T-helper 9 cell (primary cell): ENCODE measurements around the gene ZDHHC14.

Experiments used
- DNase-seq: peaks from one replicate; pipeline ENCODE4 v3.0.0-alpha.2; 2020

ZDHHC14 gene

DNA sequence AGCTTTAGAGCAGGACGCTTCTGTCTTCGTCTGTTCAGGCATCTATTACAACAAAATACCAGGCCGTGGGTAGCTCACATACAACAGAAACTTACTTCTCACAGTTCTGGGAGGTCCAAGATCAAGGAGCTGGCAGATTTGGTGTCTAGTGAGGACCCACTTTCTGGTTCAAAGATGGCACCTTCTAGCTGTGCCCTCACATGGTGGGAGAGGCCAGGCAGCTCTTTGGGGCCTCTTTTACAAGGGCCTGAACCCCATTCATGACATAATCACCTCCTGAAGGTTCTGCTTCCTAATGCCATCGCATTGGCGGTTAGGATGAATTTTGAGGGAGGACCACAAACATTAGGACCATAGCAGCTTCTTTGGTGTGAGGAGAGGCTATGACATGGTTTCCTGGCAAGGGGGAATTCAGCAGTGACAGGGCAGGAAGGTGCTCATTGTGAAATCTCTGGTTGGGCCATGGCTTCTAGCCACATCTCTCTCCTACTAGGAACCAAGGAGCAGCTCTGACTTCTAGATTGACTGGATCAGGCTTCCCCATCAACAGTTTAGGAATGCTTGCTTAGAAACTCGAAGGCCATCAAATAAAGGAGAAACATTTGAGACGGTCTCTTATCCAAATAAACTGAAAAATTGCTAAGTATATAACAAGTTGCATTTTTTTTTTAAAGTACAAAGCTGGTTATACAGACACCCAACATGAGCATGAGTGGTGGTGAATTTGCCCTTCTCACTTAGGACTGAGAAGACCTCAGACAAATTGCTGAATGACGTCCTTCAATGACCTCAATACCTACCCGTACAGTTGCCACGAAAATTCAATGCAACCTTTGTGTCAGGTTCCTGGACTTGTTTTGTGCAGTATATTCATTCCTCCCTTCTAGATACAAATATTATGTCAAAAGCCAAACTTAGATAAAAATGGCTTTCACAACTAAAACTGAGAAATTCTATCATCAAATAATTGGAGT is 140.7 kb downstream of the ZDHHC14 start:
- DNase-seq = no peak

DNA sequence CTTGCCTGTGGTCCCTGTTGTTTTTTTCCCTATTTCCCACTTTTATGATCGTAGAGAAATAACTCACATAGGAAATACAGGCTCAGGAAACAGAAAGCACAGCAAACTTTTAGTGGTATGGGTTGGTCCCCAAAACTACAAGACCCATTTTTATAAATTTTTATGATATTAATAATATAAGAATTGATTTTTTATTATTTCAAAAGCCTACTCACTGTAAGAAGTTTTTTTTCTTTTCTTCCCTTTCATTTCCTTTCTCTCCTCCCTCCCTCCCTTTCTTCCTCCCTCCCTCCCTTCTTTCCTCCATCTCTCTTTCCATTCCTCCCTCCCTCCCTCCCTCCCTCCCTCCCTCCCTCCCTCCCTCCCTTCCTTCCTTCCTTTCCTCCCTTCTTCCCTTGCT is 141.5 kb downstream of the ZDHHC14 start:
- DNase-seq = no peak

DNA sequence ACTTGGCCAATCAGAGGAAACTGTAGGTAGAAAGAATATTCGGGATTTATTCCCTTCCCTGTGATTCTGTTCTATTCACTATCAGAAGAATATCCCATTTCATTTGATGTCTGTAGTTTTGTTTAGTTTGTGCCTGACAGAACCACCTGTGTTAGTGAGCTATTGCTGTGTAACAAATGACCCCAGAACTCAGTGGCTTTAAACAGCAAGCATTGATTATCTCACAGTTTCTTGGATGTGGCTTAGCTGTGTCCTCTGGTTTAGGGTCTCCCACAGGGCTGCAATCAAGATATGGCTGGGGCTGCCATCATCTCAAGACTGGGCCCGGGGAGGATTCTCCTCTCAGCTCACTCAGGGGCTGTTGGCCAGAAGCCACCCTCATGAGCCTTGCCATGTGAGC is 143.7 kb downstream of the ZDHHC14 start:
- DNase-seq = no peak

DNA sequence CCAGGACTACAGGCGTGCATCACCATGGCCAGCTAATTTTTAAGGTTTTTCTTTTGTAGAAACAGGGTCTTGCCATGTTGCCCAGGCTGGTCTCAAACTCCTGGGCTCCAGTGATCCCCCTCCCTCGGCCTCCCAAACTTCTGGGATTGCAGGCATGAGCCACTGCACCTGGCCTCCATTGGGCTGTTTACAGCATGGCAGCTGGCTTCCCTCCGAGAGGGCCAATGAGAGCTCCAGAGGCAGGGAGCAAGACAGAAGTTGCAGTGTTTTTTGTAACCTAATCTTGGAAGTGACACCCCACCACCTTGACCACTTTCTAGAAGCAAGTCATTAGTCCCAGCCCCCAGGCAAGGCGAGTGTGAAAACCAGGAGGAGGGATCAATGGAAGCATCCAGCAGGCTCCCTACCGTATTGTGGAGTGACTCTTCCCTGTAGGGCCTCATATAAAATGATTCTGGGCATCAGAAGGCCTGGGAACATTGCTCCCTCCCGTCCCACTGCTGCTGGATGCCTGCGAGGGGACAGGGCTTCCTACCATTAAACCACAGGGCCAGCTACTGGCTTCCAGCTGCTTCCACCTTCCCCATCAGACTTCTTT is 144.4 kb downstream of the ZDHHC14 start:
- DNase-seq = no peak

DNA sequence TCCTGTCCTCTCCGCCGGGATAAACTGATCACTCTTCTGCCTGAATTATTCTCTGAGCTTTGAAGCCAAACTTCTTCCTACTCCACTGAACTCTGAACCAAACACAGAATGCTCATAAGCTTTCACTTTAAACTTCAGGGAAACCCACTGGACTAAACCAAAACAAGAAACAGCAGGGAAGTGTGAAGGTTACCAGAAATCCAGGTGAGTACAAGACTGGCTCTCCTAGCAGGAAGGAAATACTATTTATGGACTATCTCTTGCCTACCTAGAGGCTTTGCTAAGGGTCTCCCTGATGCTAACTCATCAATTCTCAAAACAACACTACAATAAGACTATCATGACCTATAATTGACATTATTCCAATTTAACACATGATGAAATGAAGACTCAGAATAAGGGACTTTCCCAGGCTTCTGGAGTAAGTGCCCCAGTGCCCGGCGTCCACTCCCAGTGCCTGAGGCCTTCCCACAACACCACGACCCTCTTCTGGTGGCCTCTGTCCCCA is 145.0 kb downstream of the ZDHHC14 start:
- no peak for DNase-seq

DNA sequence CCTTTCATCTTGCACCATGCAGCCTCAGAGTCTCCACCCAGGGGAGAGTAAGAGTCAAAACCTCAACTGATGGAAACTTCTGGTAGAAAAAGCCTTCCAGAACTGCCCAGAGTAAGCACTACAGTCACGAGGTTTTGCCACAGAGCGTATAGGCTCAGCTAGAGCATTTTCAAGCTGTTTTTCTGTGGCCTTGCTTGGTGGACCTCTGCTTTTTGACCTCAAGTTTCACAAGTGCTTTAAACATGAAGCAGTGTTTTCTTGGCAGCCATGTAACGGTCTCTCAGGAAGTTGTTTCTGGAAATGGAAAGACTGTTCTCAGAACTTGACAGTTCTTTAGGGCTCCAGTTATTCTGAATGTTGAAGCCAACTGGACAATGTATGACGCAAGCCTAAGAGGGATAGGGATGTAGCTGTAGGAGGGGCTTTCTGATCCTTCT is 146.5 kb downstream of the ZDHHC14 start:
- no peak for DNase-seq

DNA sequence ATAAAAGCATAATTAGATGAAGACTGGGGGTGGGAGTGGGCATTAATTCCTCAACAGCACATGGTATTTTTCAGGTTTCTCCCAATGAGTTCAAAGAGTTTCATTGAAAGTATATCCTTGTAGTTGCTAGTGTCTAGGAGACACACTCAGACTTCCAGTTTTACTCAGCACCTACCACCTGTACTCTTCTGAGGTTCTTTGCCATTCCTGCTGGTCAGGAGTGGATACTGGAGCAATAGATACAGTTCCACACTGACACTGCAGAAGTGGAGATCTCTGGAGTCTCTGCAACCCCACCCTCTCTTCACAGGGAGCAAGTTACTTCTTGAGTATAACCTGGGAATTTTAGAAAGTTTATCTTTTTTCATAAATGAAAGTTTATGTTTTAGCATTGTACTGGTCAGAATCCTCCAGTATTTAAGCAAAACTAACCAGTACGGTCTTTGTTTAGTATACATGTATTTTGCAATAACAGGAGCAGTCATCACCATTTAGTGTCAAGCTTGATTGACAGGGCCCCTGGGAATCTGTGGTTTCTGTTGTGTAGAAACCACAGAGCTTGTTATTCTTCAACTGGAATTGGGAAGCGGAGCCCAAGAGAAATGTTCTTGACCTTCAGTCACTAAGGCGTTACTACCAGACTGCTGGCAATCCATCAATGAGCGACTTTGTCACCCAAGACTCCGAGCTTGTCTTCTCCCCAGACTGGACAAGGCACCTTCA is 148.1 kb downstream of the ZDHHC14 start:
- DNase-seq = no peak

DNA sequence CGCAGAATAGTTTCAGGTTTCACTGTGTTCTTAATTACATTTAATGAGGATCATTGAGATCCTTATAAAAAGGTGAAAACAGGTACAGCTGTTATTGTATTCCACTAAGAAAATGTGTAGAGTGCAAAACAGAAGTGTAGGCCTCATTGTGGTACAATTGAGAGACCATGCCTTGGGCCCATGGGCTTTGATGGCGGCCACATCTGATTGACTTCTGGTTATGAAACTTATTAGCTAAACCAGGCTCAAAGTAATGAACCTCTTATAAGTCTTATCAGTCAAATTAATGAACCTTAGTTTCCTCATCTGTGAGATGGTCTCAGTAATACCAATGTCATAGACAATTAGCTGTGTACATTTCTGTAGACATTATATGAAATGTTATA is 148.7 kb downstream of the ZDHHC14 start:
- DNase-seq = no peak

DNA sequence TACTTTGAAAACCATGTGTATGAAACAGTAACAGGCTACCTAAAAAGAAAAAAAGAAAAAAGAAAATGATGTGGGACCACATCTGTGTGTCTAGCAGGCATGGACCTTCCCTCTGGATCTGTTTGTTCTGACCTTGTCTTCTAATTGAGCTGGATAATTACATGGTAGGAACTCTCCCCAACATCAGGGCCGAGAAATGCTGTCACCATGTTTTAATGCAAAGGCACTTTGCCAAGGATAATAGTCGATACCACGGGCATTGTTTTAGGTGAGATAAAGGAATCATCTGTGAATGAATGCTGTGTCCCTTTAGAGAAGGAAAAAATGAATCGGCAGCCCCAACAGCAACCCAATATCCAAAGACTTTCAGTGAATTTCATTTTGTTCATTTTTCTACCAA is 149.1 kb downstream of the ZDHHC14 start:
- no peak for DNase-seq

DNA sequence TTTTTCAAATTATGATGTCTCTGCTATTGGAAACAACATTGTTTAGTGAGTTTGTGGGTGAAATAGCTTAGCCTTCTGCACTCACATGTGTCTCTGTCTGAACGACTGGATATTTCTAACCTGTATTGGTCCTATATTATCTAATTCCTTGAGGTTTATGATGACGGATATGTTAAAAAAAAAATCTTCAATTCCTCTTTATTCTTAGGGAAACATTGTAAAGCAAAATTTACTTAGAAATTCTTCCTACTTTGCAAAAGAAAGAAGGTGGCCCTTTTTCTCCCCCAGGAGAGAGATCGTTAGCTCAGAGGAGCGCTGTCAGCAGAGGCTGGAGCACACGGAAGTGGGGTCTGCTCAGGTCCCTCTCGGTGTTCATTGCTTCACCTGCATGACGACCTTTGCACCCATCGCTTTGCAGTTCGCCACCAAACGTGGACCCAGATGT is 149.8 kb downstream of the ZDHHC14 start:
- no peak for DNase-seq

DNA sequence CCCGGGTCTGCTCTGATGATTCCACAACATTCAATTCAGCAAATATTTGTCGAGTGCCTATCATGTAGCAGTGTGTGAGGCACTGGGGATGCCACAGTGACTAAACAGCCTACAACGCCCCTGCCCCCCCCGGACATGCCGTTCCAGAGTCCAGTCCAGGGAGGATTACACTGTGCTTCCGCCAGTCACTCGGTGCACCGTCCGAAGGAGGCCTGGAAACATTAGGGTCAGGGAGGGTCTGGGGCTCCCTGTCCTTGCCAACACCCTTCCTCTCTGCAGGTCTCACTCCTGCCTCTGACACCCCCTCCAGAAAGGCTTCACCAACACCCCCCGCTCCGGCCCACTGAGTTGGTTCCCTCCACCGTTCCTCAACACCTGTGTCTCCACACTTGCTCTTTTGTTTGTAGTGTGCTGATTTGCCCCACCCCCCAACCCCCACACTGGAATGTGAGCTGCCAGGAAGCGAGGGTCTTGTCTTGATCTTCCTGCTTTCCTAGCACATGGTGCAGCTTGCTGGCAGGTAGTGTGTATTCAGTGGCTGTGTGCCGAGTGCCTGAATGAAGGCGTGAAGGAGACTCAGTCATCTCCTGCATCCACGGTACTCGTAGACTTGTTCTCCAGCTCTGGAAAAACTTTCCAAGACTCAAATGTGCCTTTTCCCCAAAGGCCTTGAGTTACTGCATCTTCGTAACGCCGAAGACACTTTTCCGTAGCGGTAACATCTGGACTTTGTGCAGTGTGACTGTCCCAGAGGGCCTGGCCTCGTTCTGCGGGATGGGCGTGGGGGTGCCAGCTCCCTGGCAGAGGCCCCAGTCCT is 150.4 kb downstream of the ZDHHC14 start:
- no peak for DNase-seq

DNA sequence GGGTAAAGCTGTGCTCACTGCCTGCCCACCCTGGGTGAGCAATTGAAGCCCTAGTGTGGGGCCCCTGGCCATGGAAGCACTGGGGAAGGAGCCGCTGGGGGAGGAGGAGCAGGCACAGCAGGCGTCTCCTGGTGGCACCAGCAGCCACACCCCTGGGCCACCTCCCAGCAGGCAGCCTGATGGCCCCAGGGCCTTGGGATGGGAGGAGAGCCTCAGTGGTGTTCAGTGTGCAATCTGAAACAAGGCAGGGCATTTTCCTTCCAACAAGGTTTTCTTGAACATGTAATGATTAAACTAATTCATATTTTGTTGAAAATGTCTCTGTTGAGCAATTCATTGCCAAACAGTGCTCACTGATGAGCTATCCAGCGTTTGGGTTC is 151.0 kb downstream of the ZDHHC14 start:
- DNase-seq = no peak

DNA sequence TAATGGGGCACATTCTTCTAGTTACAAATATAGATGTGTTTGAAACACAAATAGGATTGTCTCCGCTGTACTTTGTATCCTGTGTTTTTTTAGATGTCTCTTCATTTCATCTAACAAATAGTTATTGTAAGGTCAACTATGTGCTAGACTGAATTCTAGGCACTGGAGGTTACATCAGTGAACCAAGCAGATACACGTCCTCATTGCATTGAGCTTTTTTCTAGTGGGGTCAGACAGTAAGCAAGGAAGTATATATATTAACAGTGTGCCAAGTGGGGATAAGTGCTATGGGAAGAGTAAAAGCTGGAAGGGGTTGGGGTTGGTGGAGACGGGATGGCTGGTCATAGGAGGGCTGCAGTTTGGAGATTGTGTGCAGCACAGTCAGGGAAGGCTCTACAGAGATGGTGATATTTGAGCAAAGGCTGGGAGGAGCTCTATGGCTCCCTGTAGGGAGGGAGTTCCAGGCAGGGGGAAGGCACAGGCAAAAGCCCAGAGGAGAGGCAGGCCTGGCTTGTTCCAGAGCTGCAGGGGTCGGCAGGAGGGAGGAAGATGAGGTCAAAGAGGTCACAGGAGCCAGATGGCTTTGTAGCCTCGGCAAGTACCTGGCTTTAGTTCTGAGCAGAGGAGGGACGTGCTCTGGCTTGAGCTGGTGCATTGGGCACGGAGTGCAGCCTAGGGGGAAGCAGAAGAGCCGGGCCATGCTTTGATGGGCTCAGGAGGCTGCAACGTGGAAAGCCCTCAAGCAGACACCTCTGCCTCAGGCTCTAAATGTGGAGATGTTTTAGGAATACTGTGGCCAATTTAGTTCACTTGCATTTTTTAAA is 152.3 kb downstream of the ZDHHC14 start:
- no peak for DNase-seq

DNA sequence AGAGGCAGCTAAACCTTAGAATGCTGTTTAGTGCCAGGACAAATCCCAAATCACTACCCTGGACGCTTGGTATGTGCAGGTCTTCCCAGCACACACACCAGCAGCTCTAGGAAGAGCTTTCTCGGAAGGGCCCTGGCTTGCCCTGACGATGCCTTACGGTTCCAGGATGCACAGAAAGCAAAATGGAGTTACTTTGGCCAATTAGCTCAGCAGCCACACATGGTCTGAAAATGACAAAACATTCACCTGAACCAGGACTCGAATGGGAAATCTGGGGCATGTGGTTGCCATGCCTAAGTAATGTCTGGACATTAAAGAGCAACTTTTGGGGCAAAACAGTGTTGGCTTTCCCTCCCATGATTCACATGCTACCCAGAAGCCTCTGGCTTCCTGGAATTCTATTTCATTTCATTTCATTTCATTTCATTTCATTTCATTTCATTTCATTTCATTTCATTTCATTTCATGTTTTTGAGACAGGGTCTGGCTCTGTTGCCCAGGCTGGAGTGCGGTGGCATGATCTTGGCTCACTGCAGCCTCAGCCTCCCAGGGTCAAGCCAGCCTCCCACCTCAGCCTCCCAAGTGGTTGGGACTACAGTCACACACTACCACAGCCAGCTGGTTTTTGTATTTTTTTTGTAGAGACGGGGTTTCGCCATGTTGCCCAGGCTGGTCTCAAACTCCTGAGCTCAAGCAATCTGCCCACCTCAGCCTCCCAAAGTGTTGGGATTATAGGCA is 153.3 kb downstream of the ZDHHC14 start:
- DNase-seq = no peak

DNA sequence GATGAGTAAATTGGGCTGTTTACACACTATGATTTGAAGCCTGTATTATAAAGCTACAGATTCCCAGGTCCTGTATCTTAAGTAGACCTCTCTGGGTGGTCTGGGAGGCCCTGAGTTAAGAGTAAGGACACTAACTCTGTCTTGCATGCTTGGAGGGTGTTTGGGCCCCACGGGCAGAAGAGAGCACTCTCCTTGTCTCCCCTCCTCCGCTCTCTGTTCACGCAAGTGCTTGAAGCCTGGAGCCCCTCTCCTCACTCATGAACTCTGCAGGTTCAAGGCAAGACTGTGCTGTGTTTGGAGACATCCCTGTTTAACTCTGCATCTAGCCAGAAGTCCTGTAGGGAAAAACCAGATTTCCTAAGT is 154.0 kb downstream of the ZDHHC14 start:
- no peak for DNase-seq

DNA sequence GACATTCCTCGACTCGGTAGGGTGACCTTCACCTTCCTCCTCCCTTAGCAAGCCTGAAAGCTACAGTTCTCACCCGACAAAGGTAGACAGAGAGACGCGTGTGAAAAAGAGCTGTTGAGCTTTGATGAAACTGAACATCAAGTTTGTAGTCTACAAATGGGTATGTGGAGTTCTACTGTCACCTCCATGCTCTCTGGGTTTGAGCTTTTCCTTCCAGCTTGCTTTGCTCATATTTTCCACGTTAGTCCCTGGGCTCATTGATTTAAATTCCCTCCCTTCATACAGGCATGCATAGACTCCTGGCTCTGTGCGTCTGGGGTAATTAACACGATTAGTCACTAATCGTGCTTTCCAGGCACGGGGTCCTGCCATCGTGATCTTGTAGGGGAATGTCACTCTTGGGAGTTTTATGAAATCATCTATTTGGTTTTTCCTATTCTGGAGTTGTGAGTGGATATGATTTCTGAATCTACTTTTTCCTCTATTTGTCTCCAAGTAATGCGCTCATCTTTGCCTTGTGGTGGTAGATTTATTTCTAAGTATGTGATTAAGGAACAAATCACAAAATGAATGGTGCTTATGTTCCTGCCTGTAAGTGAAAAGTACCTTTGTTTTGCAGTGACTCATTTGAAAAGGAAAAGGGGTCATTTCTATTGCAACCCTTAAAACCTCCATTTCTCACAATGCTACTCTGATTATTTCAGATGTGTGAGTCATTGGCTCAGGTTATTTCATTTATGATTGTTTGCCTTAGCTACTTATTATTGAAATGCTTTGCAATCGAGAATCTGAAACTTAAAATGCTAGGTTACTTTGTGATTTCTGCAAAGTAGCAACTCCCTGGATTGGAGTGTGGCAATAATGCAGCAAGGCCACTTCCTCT is 154.6 kb downstream of the ZDHHC14 start:
- DNase-seq = no peak

DNA sequence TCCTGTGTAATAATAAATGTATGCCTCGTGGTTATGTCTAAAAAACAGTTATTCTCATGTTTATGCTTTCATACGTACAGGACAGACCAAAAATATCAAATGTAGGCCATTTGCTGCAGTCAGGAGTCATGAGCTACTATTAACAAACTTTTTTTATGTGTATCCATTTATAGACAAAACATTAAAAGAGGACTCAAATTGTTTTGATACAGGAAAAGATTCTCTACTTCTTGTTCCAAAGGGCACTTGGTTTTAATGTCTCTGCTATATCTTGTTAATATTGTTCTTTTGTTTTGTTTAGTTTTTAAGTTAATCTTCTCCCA is 155.2 kb downstream of the ZDHHC14 start:
- DNase-seq = no peak

DNA sequence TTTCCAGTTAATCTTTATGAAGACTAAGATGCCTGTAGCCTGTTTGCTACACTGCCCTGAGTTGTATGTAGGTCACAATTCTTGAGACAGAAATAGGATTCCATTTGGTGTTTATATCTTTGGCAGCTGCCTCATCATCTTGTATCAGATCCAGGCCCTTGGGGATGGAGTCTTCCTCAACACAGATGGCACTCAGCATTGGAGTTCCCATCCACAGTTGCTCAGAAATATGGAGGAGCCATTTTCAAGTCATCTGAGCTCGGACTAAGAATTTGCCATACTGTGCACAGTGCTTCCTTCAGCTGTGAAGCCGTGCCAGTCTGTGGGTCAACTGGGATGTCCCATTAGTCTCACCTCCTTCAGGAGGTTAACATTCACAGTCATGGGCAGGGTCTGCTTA is 156.6 kb downstream of the ZDHHC14 start:
- DNase-seq = no peak

DNA sequence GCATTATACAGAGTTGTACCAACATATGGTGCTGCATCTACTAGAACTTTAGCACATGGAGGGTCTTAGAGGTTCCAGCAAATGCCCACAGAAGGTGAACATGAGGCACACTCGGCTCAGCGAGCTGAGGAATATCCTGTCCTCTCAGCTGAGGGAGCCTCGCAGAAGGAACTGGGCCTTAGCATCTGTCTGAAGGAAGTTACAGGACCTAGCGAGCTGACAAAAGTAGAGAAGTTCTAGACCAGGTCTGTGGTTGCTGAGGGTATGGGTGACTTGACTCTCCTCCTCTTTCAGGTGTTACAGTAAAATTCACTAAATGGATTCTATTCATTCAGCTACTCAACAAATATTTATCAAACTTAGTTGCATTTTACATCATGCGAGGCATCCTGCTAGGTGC is 157.2 kb downstream of the ZDHHC14 start:
- DNase-seq = no peak

DNA sequence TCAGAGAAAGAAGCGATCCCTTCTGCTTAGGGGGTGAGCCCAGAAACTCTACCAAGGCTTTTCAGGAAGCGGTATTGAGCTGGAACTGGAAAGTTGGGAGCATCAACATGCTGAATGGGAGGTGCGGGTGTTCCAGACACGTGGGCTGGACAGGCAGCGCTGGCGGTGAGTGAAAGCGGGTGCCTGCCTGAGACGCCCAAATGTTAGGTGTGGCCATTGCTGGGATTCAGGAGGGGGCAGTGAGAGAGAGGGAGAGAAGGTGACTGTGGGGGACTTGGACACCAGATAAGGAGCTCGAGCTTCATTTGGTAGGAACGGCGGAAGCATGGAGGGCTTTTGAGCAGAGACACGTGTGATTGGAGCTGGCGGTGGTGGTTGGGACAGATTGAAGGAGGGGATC is 157.7 kb downstream of the ZDHHC14 start:
- no peak for DNase-seq
